ENCODE results near the gene GLI3.

Gene GLI3

GRCh38 chr7:41995632-41996271 is 241.3 kb downstream of the GLI3 start:
- no peaks in the 10 kb centered on the region for H3K36me3 ChIP-seq (replicated peaks; ENCODE audit: low read depth, low read length)
- no peak overlapping the region for H3K4me3 ChIP-seq (ENCODE audit: low read length)
- H3K4me2 ChIP-seq (ENCODE audit: low read length): no peak overlapping the region
- no peak overlapping the region for H2AFZ ChIP-seq (ENCODE audit: low read depth, low read length)
- H3K27ac ChIP-seq (ENCODE audit: low read length): no peak overlapping the region
- TF ChIP-seq CTCF (IDR thresholded peaks at IDR 0.05; ENCODE audit: low read depth, low read length) (no peak), EZH2phosphoT487 (IDR thresholded peaks at IDR 0.05; ENCODE audit: low read depth) (no peak)
- no peak overlapping the region for H3K9ac ChIP-seq (ENCODE audit: low read length)
- H4K20me1 ChIP-seq (ENCODE audit: insufficient read depth, low read length): no peaks in the 10 kb centered on the region
- H3K27me3 ChIP-seq (ENCODE audit: low read depth, low read length): no peaks in the 10 kb centered on the region; the same call in 1 of the 2 replicates
- H3K79me2 ChIP-seq (ENCODE audit: low read length): no peaks in the 10 kb centered on the region
- no peaks in the 10 kb centered on the region for H3K4me1 ChIP-seq (ENCODE audit: low read length)
- H3K9me3 ChIP-seq (ENCODE audit: insufficient read depth, low read length): no peaks in the 10 kb centered on the region

GRCh38 chr7:41994746-41995110 is 242.3 kb downstream of the GLI3 start:
- Histone ChIP-seq H3K9me3 (ENCODE audit: insufficient read depth, low read length) (no peaks in the 10 kb centered on the region), H3K36me3 (replicated peaks; ENCODE audit: low read depth, low read length) (no peaks in the 10 kb centered on the region), H3K4me3 (ENCODE audit: low read length) (no peak overlapping the region), H2AFZ (ENCODE audit: low read depth, low read length) (no peak overlapping the region), H3K27me3 (ENCODE audit: low read depth, low read length) (no peaks in the 10 kb centered on the region; the same call in 1 of the 2 replicates), H4K20me1 (ENCODE audit: insufficient read depth, low read length) (no peaks in the 10 kb centered on the region), H3K9ac (ENCODE audit: low read length) (no peak overlapping the region), H3K79me2 (ENCODE audit: low read length) (no peaks in the 10 kb centered on the region), H3K4me1 (ENCODE audit: low read length) (no peaks in the 10 kb centered on the region), H3K4me2 (ENCODE audit: low read length) (no peak overlapping the region), H3K27ac (ENCODE audit: low read length) (no peak overlapping the region)
- TF ChIP-seq EZH2phosphoT487 (IDR thresholded peaks at IDR 0.05; ENCODE audit: low read depth) (no peak), CTCF (IDR thresholded peaks at IDR 0.05; ENCODE audit: low read depth, low read length) (no peak)

- Histone ChIP-seq H3K4me1 (ENCODE audit: low read length) (no peaks in the 10 kb centered on the region), H3K36me3 (replicated peaks; ENCODE audit: low read depth, low read length) (no peaks in the 10 kb centered on the region), H3K79me2 (ENCODE audit: low read length) (no peaks in the 10 kb centered on the region), H2AFZ (ENCODE audit: low read depth, low read length) (no peak overlapping the region), H3K9me3 (ENCODE audit: insufficient read depth, low read length) (no peaks in the 10 kb centered on the region), H3K27ac (ENCODE audit: low read length) (no peak overlapping the region), H4K20me1 (ENCODE audit: insufficient read depth, low read length) (no peaks in the 10 kb centered on the region), H3K4me2 (ENCODE audit: low read length) (no peak overlapping the region), H3K4me3 (ENCODE audit: low read length) (no peak overlapping the region), H3K27me3 (ENCODE audit: low read depth, low read length) (no peaks in the 10 kb centered on the region; the same call in 1 of the 2 replicates), H3K9ac (ENCODE audit: low read length) (no peak overlapping the region)
- TF ChIP-seq CTCF (IDR thresholded peaks at IDR 0.05; ENCODE audit: low read depth, low read length) (no peak), EZH2phosphoT487 (IDR thresholded peaks at IDR 0.05; ENCODE audit: low read depth) (no peak)
These were observed 242.8 kb downstream of the GLI3 start for GRCh38 chr7:41994036-41994745.

All from OCI-LY3 (cell line).